ENCODE data around the gene CYP3A7.

Gene CYP3A7

GRCh38 chr7:99677648-99678045 is 57.3 kb downstream of the CYP3A7 start:
- no peaks in the 10 kb centered on the region for H3K9me2 ChIP-seq (replicated peaks; ENCODE audit: low read depth, low read length)
- TF ChIP-seq CTCF (conservative IDR thresholded peaks at IDR 0.05; ENCODE audit: low read length): no peak
- TF ChIP-seq EZH2phosphoT487 (IDR thresholded peaks at IDR 0.05; ENCODE audit: borderline replicate concordance): no peak
- no peaks in the 10 kb centered on the region for H3K9me3 ChIP-seq (ENCODE audit: insufficient read depth, low read depth, low read length)
- H3F3A ChIP-seq (ENCODE audit: low read depth): peaks cover 5% of the 10 kb centered on the region; the same call in 1 of the 2 replicates
- H4K20me1 ChIP-seq (ENCODE audit: insufficient read depth, low read length, poor library complexity, severe bottlenecking): no peaks in the 10 kb centered on the region
- H2AFZ ChIP-seq (ENCODE audit: low read length): no peak overlapping the region
- H3K4me3 ChIP-seq (ENCODE audit: low read length, poor library complexity, severe bottlenecking): no peak overlapping the region
- no peak overlapping the region for H3K4me2 ChIP-seq (ENCODE audit: low read depth, low read length, poor library complexity, severe bottlenecking)
- H3K4me1 ChIP-seq (ENCODE audit: insufficient read depth, low read length, poor library complexity, severe bottlenecking): no peaks in the 10 kb centered on the region
- H3K36me3 ChIP-seq (ENCODE audit: insufficient read depth, low read length): no peaks in the 10 kb centered on the region
- H3K79me2 ChIP-seq (ENCODE audit: insufficient read depth, low read length): no peaks in the 10 kb centered on the region
- no peak overlapping the region for H3K9ac ChIP-seq (ENCODE audit: low read depth, low read length, poor library complexity, severe bottlenecking)
- H3K27me3 ChIP-seq (ENCODE audit: insufficient read depth, low read length, poor library complexity, severe bottlenecking): no peaks in the 10 kb centered on the region

GRCh38 chr7:99677013-99677647 is 57.9 kb downstream of the CYP3A7 start:
- Histone ChIP-seq H3K4me3 (ENCODE audit: low read length, poor library complexity, severe bottlenecking) (no peak overlapping the region), H4K20me1 (ENCODE audit: insufficient read depth, low read length, poor library complexity, severe bottlenecking) (no peaks in the 10 kb centered on the region), H3K9ac (ENCODE audit: low read depth, low read length, poor library complexity, severe bottlenecking) (no peak overlapping the region), H3F3A (ENCODE audit: low read depth) (peaks cover 5% of the 10 kb centered on the region; the same call in 1 of the 2 replicates), H3K9me2 (replicated peaks; ENCODE audit: low read depth, low read length) (no peaks in the 10 kb centered on the region), H3K4me1 (ENCODE audit: insufficient read depth, low read length, poor library complexity, severe bottlenecking) (no peaks in the 10 kb centered on the region), H3K4me2 (ENCODE audit: low read depth, low read length, poor library complexity, severe bottlenecking) (no peak overlapping the region), H2AFZ (ENCODE audit: low read length) (no peak overlapping the region), H3K27me3 (ENCODE audit: insufficient read depth, low read length, poor library complexity, severe bottlenecking) (no peaks in the 10 kb centered on the region), H3K79me2 (ENCODE audit: insufficient read depth, low read length) (no peaks in the 10 kb centered on the region), H3K9me3 (ENCODE audit: insufficient read depth, low read depth, low read length) (no peaks in the 10 kb centered on the region), H3K36me3 (ENCODE audit: insufficient read depth, low read length) (no peaks in the 10 kb centered on the region)
- TF ChIP-seq CTCF (conservative IDR thresholded peaks at IDR 0.05; ENCODE audit: low read length) (no peak), EZH2phosphoT487 (IDR thresholded peaks at IDR 0.05; ENCODE audit: borderline replicate concordance) (no peak)

- Histone ChIP-seq H3K36me3 (ENCODE audit: insufficient read depth, low read length) (no peaks in the 10 kb centered on the region), H3K9me3 (ENCODE audit: insufficient read depth, low read depth, low read length) (no peaks in the 10 kb centered on the region), H3K4me2 (ENCODE audit: low read depth, low read length, poor library complexity, severe bottlenecking) (no peak overlapping the region), H3F3A (ENCODE audit: low read depth) (peaks cover 5% of the 10 kb centered on the region; the same call in 1 of the 2 replicates), H3K9ac (ENCODE audit: low read depth, low read length, poor library complexity, severe bottlenecking) (no peak overlapping the region), H2AFZ (ENCODE audit: low read length) (no peak overlapping the region), H3K4me1 (ENCODE audit: insufficient read depth, low read length, poor library complexity, severe bottlenecking) (no peaks in the 10 kb centered on the region), H3K4me3 (ENCODE audit: low read length, poor library complexity, severe bottlenecking) (no peak overlapping the region), H3K79me2 (ENCODE audit: insufficient read depth, low read length) (no peaks in the 10 kb centered on the region), H4K20me1 (ENCODE audit: insufficient read depth, low read length, poor library complexity, severe bottlenecking) (no peaks in the 10 kb centered on the region), H3K9me2 (replicated peaks; ENCODE audit: low read depth, low read length) (no peaks in the 10 kb centered on the region), H3K27me3 (ENCODE audit: insufficient read depth, low read length, poor library complexity, severe bottlenecking) (no peaks in the 10 kb centered on the region)
- TF ChIP-seq CTCF (conservative IDR thresholded peaks at IDR 0.05; ENCODE audit: low read length) (no peak), EZH2phosphoT487 (IDR thresholded peaks at IDR 0.05; ENCODE audit: borderline replicate concordance) (no peak)
These were observed 59.8 kb downstream of the CYP3A7 start for GRCh38 chr7:99674995-99675742.
